Trophoblast cell (in vitro differentiated cells and primary cell): ENCODE measurements around the gene C19orf53.

Experiments used
- DNase-seq, 2 donors: peaks; one replicate each; pipeline ENCODE4 v3.0.0-alpha.2; 2016
- H2AFZ ChIP-seq: 2 replicates; pipeline ENCODE4 v1.6.1; 2013; ENCODE audit warnings: low read length, moderate library complexity, mild to moderate bottlenecking; ENCODE audit not compliant: insufficient read depth, poor library complexity
- H2AK5ac ChIP-seq: 2 replicates; pipeline ENCODE4 v1.6.1; 2013; ENCODE audit warnings: mild to moderate bottlenecking, low read length
- H2BK120ac ChIP-seq: 2 replicates; pipeline ENCODE4 v1.6.1; 2013; ENCODE audit warnings: low read length, mild to moderate bottlenecking, moderate library complexity; ENCODE audit not compliant: insufficient read depth, poor library complexity
- H2BK12ac ChIP-seq: 2 replicates; pipeline ENCODE4 v1.6.1; 2013; ENCODE audit warnings: mild to moderate bottlenecking, low read length, moderate library complexity
- H2BK5ac ChIP-seq: 2 replicates; pipeline ENCODE4 v1.6.1; 2013; ENCODE audit warnings: low read length, low read depth, moderate library complexity, mild to moderate bottlenecking; ENCODE audit not compliant: poor library complexity
- H3K14ac ChIP-seq: 2 replicates; pipeline ENCODE4 v1.6.1; 2013; ENCODE audit warnings: mild to moderate bottlenecking, low read length
- H3K18ac ChIP-seq: 2 replicates; pipeline ENCODE4 v1.6.1; 2013; ENCODE audit warnings: mild to moderate bottlenecking, low read length
- H3K23ac ChIP-seq: 2 replicates; pipeline ENCODE4 v1.6.1; 2013; ENCODE audit warnings: low read length
- H3K27ac ChIP-seq: 2 replicates; pipeline ENCODE4 v1.5.1; 2013; ENCODE audit warnings: low read depth, mild to moderate bottlenecking, inconsistent platforms, low read length, moderate library complexity
- H3K27me3 ChIP-seq: 2 replicates; pipeline ENCODE4 v1.6.1; 2013; ENCODE audit warnings: inconsistent platforms, mild to moderate bottlenecking, low read length, moderate library complexity; ENCODE audit not compliant: insufficient read depth
- H3K36me3 ChIP-seq, 2 experiments: 1 replicate in 1 of 2; 2 replicates in 1 of 2; pipeline ENCODE4 v1.6.1; 2013; ENCODE audit warnings: low read length in 2 of 2, mild to moderate bottlenecking in 2 of 2, moderate library complexity in 1 of 2; ENCODE audit not compliant: insufficient read depth in 2 of 2, control insufficient read depth in 1 of 2
- H3K4ac ChIP-seq: 2 replicates; pipeline ENCODE4 v1.6.1; 2013; ENCODE audit warnings: low read depth, mild to moderate bottlenecking, low read length, moderate library complexity
- H3K4me1 ChIP-seq, 2 experiments: 1 replicate in 1 of 2; 2 replicates in 1 of 2; pipeline ENCODE4 v1.6.1; 2013; ENCODE audit warnings: low read length in 2 of 2, mild to moderate bottlenecking in 2 of 2, moderate library complexity in 1 of 2; ENCODE audit not compliant: insufficient read depth in 2 of 2, control insufficient read depth in 1 of 2
- H3K4me2 ChIP-seq: 2 replicates; pipeline ENCODE4 v1.6.1; 2013; ENCODE audit warnings: inconsistent platforms, mild to moderate bottlenecking, low read length, moderate library complexity
- H3K4me3 ChIP-seq: 2 replicates; pipeline ENCODE4 v1.5.1; 2013; ENCODE audit warnings: mild to moderate bottlenecking, low read depth, low read length, inconsistent platforms
- H3K79me1 ChIP-seq: one replicate; pipeline ENCODE4 v1.6.1; 2013; ENCODE audit warnings: low read length
- H3K79me2 ChIP-seq: 2 replicates; pipeline ENCODE4 v1.6.1; 2013; ENCODE audit warnings: low read length, mild to moderate bottlenecking; ENCODE audit not compliant: control insufficient read depth, insufficient read depth, poor library complexity
- H3K9ac ChIP-seq: 2 replicates; pipeline ENCODE4 v1.6.1; 2013; ENCODE audit warnings: mild to moderate bottlenecking, low read length
- H3K9me3 ChIP-seq: 2 replicates; pipeline ENCODE4 v1.6.1; 2013; ENCODE audit warnings: low read depth, mild to moderate bottlenecking, control low read depth, inconsistent platforms, low read length; ENCODE audit not compliant: insufficient read depth
- H4K12ac ChIP-seq: 2 replicates; pipeline ENCODE4 v1.6.1; 2013; ENCODE audit warnings: low read depth, mild to moderate bottlenecking, low read length, moderate library complexity
- H4K8ac ChIP-seq: 2 replicates; pipeline ENCODE4 v1.6.1; 2013; ENCODE audit warnings: low read depth, mild to moderate bottlenecking, low read length, moderate library complexity
- H4K91ac ChIP-seq: one replicate; pipeline ENCODE4 v1.6.1; 2013; ENCODE audit warnings: low read depth, mild to moderate bottlenecking, low read length, moderate library complexity
- WGBS: extraction: QIAGEN DNeasy Blood & Tissue Kit; methylation state at CpG from one replicate; pipeline ENCODE4 v1.1.7; 2013; ENCODE audit warnings: missing lambda C conversion rate; ENCODE audit not compliant: insufficient read length, insufficient coverage; ENCODE audit errors: extremely low coverage; 5-methylcytosine and 5-hydroxymethylcytosine counted together

C19orf53 gene

DNA sequence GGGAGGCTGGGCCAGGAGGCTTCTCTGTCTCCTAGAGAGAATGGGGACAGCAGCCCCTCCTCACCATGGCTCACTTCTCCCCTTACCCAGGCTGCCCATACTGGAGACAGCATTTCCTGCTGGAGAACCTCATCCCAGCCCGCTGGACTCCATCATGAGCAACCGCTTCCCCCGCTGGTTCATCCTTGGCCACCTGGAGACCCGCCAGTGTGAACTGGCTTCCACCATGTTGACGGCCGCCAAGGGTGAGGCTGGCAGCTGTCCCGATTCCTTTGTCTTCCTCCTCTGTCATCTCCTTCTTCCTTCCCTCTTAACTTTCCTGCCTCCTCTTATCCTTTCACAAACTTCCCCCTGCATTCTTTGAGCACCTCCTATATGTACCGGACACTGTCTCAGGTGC, 49.0 kb downstream of the C19orf53 start:
- peaks cover 22 to 23% of the 10 kb centered on the region in 2 experiments for H3K36me3 ChIP-seq
- H3K79me1 ChIP-seq = no peaks in the 10 kb centered on the region
- H3K4me1 ChIP-seq = no peaks in the 10 kb centered on the region
- H3K4me2 ChIP-seq = no peak overlapping the region
- H2BK12ac ChIP-seq = no peak overlapping the region
- no peak overlapping the region for H3K9ac ChIP-seq
- no peak overlapping the region for H4K8ac ChIP-seq
- H2BK5ac ChIP-seq = no peak overlapping the region
- no peak overlapping the region for H2BK120ac ChIP-seq
- H4K12ac ChIP-seq = no peak overlapping the region
- H3K9me3 ChIP-seq = peaks cover 6% of the 10 kb centered on the region
- no peak overlapping the region for H3K4me3 ChIP-seq
- H2AFZ ChIP-seq = no peak overlapping the region
- no peak overlapping the region for H3K23ac ChIP-seq
- no peak overlapping the region for H3K14ac ChIP-seq
- no peak overlapping the region for H3K27ac ChIP-seq
- no peak overlapping the region for H2AK5ac ChIP-seq
- H3K27me3 ChIP-seq = no peaks in the 10 kb centered on the region
- no peak overlapping the region for H3K18ac ChIP-seq
- no CpG with 5 or more reads among the region's 8 CpGs for WGBS
- no peak overlapping the region for H3K4ac ChIP-seq
- DNase-seq = peak in 1 of 2 donors; percentile 6
- no peaks in the 10 kb centered on the region for H3K79me2 ChIP-seq
- H4K91ac ChIP-seq = no peak overlapping the region

GRCh38 chr19:13823901-13824300, 49.6 kb downstream of the C19orf53 start:
- no peak overlapping the region for H2AFZ ChIP-seq
- no peak overlapping the region for H3K9ac ChIP-seq
- no peaks in the 10 kb centered on the region for H3K27me3 ChIP-seq
- no CpG with 5 or more reads among the region's 2 CpGs for WGBS
- H2BK12ac ChIP-seq = no peak overlapping the region
- DNase-seq = no peak
- H3K23ac ChIP-seq = no peak overlapping the region
- H3K4me1 ChIP-seq = no peaks in the 10 kb centered on the region
- no peak overlapping the region for H4K12ac ChIP-seq
- no peak overlapping the region for H3K18ac ChIP-seq
- no peaks in the 10 kb centered on the region for H3K79me1 ChIP-seq
- H3K4me3 ChIP-seq = no peak overlapping the region
- no peak overlapping the region for H3K14ac ChIP-seq
- no peak overlapping the region for H2BK120ac ChIP-seq
- no peak overlapping the region for H4K91ac ChIP-seq
- H2BK5ac ChIP-seq = no peak overlapping the region
- no peak overlapping the region for H3K27ac ChIP-seq
- H3K4ac ChIP-seq = no peak overlapping the region
- no peak overlapping the region for H2AK5ac ChIP-seq
- H3K4me2 ChIP-seq = no peak overlapping the region
- no peaks in the 10 kb centered on the region for H3K79me2 ChIP-seq
- H3K36me3 ChIP-seq = peaks cover 26% of the 10 kb centered on the region in 2 experiments
- no peak overlapping the region for H4K8ac ChIP-seq
- H3K9me3 ChIP-seq = peaks cover 6% of the 10 kb centered on the region

- Histone ChIP-seq H3K4ac (no peak overlapping the region), H4K91ac (no peak overlapping the region), H3K36me3 (peaks cover 26 to 27% of the 10 kb centered on the region in 2 experiments), H3K79me1 (no peaks in the 10 kb centered on the region), H2BK5ac (no peak overlapping the region), H2AK5ac (no peak overlapping the region), H3K4me2 (no peak overlapping the region), H3K4me1 (no peaks in the 10 kb centered on the region), H2BK12ac (no peak overlapping the region), H4K8ac (no peak overlapping the region), H3K9me3 (peaks cover 5% of the 10 kb centered on the region), H3K79me2 (no peaks in the 10 kb centered on the region), H3K18ac (no peak overlapping the region), H3K23ac (no peak overlapping the region), H3K27ac (no peak overlapping the region), H3K9ac (no peak overlapping the region), H3K14ac (no peak overlapping the region), H3K4me3 (no peak overlapping the region), H2BK120ac (no peak overlapping the region), H2AFZ (no peak overlapping the region), H4K12ac (no peak overlapping the region), H3K27me3 (no peaks in the 10 kb centered on the region)
- DNase-seq = peak in 1 of 2 donors; percentile 0
Measured at GRCh38 chr19:13824703-13825102, 50.4 kb downstream of the C19orf53 start.

DNA sequence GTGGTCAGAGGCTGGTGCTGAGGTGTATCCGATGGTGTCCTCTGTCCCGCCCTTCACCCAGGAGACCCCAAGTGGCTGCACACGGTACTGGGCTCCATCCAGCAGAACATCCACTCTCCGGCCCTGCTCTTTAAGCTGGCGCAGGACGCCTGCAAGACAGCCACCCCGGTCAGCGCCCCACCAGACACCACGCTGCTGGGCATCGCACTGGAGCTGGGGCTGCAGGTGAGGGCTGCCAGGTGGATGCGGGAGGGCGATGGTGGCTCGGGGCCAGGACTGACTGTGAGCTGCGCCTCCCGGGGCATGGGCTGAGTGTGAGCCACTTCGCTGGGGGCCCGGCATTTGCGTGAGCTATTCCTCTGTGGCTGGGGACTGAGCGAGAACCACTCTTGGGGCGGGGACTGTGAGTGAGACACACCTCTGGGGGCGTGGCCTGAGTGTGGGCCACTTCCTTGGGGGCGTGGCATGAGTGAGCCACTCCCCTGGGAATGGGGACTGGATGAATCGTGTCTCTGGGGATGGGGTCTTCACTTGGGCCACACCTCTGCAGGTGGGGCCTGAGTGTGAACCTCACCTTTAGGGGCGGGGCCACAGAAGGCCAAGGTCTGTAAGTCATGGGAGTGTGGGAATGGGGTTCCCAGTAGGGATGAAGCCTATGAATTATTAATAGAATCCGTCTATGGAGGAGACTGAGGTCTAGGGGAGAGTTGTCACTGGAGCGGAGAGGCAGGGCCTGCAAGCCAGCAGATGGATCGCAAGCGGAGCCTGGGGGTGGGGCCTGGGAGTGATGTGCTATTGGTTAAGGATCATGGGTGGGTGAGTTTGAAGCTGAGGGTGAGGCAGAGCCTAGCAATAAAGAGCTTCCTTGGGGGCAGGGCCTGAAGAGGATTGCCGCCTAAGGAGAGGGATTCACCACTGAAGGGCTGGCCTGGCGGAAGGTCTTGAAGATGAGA, 51.5 kb downstream of the C19orf53 start:
- no peak overlapping the region for H2BK12ac ChIP-seq
- no peak overlapping the region for H2BK5ac ChIP-seq
- no peak overlapping the region for H2BK120ac ChIP-seq
- H4K12ac ChIP-seq = no peak overlapping the region
- no peak overlapping the region for H3K14ac ChIP-seq
- H3K4me3 ChIP-seq = no peak overlapping the region
- peak in 1 of 2 donors; percentile 59 for DNase-seq
- no peak overlapping the region for H3K23ac ChIP-seq
- H3K27ac ChIP-seq = no peak overlapping the region
- H3K79me2 ChIP-seq = no peaks in the 10 kb centered on the region
- H3K18ac ChIP-seq = no peak overlapping the region
- H2AFZ ChIP-seq = no peak overlapping the region
- no peaks in the 10 kb centered on the region for H3K27me3 ChIP-seq
- H3K36me3 ChIP-seq = peaks cover 36 to 37% of the 10 kb centered on the region in 2 experiments
- H2AK5ac ChIP-seq = no peak overlapping the region
- H3K9me3 ChIP-seq = peaks cover 5% of the 10 kb centered on the region
- no CpG with 5 or more reads among the region's 30 CpGs for WGBS
- H3K4me2 ChIP-seq = no peak overlapping the region
- H3K79me1 ChIP-seq = no peaks in the 10 kb centered on the region
- H3K4me1 ChIP-seq = no peaks in the 10 kb centered on the region
- no peak overlapping the region for H4K8ac ChIP-seq
- H4K91ac ChIP-seq = no peak overlapping the region
- no peak overlapping the region for H3K9ac ChIP-seq
- H3K4ac ChIP-seq = no peak overlapping the region
